Ishikawa (cell line): Measurements from ENCODE around the gene TSSK1B.

Source experiments
- CEBPB ChIP-seq: IDR thresholded peaks from 2 replicates; pipeline ENCODE4 v1.6.1; 2012
- CREB1 ChIP-seq: IDR thresholded peaks from 2 replicates; pipeline ENCODE4 v1.6.1; 2012; ENCODE audit warnings: low read depth
- EGR1 ChIP-seq: IDR thresholded peaks from 2 replicates; pipeline ENCODE4 v1.6.1; 2012
- EP300 ChIP-seq: IDR thresholded peaks from 2 replicates; pipeline ENCODE4 v1.6.1; 2012; ENCODE audit warnings: borderline replicate concordance
- FOXM1 ChIP-seq: IDR thresholded peaks from 2 replicates; pipeline ENCODE4 v1.6.1; 2012; ENCODE audit warnings: low read depth, borderline replicate concordance
- MAX ChIP-seq: IDR thresholded peaks from 2 replicates; pipeline ENCODE4 v1.6.1; 2012
- NFIC ChIP-seq: IDR thresholded peaks from 2 replicates; pipeline ENCODE4 v1.6.1; 2012
- RAD21 ChIP-seq: IDR thresholded peaks from 2 replicates; pipeline ENCODE4 v1.6.1; 2012; ENCODE audit warnings: low read depth
- REST ChIP-seq: IDR thresholded peaks from 2 replicates; pipeline ENCODE4 v1.6.1; 2012; ENCODE audit warnings: low read depth, mild to moderate bottlenecking
- TAF1 ChIP-seq: IDR thresholded peaks from 2 replicates; pipeline ENCODE4 v1.6.1; 2012; ENCODE audit warnings: low read depth, mild to moderate bottlenecking
- TCF12 ChIP-seq: IDR thresholded peaks from 2 replicates; pipeline ENCODE4 v1.6.1; 2012; ENCODE audit warnings: low read depth
- TEAD4 ChIP-seq: IDR thresholded peaks from 2 replicates; pipeline ENCODE4 v1.6.1; 2012
- USF1 ChIP-seq: IDR thresholded peaks from 2 replicates; pipeline ENCODE4 v1.6.1; 2012
- YY1 ChIP-seq: IDR thresholded peaks from 2 replicates; pipeline ENCODE4 v1.6.1; 2012; ENCODE audit warnings: low read depth
- ZBTB7A ChIP-seq: IDR thresholded peaks from 2 replicates; pipeline ENCODE4 v1.6.1; 2012; ENCODE audit warnings: low read depth

The TSSK1B gene

GRCh38 chr5:113434889-113435288 lies at the start of gene TSSK1B:
Gene TSSK1B, minus strand, starts transcription at chr5:113434989. Its CDS starts 150 bp downstream, at chr5:113434839.
- TF ChIP-seq EP300 (no peak), TCF12 (no peak), YY1 (no peak), REST (no peak), USF1 (no peak), FOXM1 (no peak), CEBPB (no peak), ZBTB7A (no peak), TEAD4 (no peak), MAX (no peak), TAF1 (no peak), RAD21 (no peak), CREB1 (no peak), EGR1 (no peak), NFIC (no peak)

- TF ChIP-seq NFIC, result peak; percentile 60
- no peak for TF ChIP-seq ZBTB7A
- no peak for TF ChIP-seq FOXM1
Measured at GRCh38 chr5:113480243-113480642, 45.5 kb upstream of the TSSK1B start.

GRCh38 chr5:113478691-113479090 lies 43.9 kb upstream of the TSSK1B start:
- no peak for TF ChIP-seq CEBPB
- no peak for TF ChIP-seq EP300
- TF ChIP-seq USF1, result no peak
- no peak for TF ChIP-seq EGR1
- no peak for TF ChIP-seq YY1
- no peak for TF ChIP-seq REST
- no peak for TF ChIP-seq CREB1
- TF ChIP-seq NFIC, result no peak
- TF ChIP-seq ZBTB7A, result no peak
- TF ChIP-seq RAD21, result no peak

- TF ChIP-seq TEAD4 (no peak), CEBPB (no peak), CREB1 (no peak), YY1 (no peak), REST (no peak), ZBTB7A (no peak), TAF1 (no peak), RAD21 (no peak), FOXM1 (no peak), MAX (no peak), EP300 (no peak), NFIC (no peak), TCF12 (no peak)
Measured at GRCh38 chr5:113474100-113474728, 39.4 kb upstream of the TSSK1B start.
